Measurements from ENCODE around the gene EXOSC5.
"Not testable (repeated sequence)": the region's sequence is repeated elsewhere in the genome, so short reads cannot be mapped to it uniquely, and the experiment has no call there.

Gene EXOSC5

GRCh38 chr19:41366089-41366488 lies 31.1 kb downstream of the EXOSC5 start:
- DNase-seq (ENCODE audit: low read depth) = no peak

DNA sequence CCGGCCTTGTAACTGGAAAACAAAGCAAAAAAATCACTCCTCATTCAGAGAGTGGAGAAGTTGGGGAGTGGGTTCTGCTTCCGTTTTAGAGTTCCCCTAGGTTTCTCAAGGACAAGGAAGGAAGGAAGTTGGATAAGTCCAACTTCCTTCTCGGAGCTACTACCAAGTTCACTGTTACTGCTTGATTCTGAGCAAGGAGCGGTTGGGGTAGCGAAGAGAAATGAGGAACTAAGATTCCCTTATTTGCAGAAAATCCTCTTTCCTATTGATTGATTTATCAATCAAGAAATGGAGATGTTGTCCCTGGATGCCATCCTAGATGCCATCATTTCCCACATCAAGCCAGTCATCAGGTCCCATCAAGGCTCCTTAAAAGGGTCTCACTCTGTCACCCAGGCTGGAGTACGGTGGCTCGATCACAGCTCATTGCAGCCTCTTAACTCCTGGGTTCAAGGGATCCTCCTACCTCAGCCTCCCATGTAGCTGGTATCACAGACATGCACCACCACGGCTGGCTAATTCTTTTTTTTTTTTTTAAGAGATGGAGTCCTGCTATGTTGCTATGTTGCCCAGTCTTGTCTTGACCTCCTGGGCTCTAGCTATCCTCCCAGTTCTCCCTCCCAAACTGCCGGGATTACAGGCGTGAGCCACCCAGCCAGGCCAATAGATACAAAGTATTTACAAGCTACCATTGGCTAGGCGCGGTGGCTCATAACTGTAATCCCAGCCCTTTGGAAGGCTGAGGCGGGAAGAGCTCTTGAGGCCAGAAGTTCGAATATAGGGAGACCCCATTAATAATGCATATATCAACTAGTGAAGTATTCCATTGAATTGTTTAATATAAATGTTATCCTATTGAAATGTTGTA lies 32.4 kb downstream of the EXOSC5 start:
- no peak for DNase-seq (ENCODE audit: low read depth)

DNA sequence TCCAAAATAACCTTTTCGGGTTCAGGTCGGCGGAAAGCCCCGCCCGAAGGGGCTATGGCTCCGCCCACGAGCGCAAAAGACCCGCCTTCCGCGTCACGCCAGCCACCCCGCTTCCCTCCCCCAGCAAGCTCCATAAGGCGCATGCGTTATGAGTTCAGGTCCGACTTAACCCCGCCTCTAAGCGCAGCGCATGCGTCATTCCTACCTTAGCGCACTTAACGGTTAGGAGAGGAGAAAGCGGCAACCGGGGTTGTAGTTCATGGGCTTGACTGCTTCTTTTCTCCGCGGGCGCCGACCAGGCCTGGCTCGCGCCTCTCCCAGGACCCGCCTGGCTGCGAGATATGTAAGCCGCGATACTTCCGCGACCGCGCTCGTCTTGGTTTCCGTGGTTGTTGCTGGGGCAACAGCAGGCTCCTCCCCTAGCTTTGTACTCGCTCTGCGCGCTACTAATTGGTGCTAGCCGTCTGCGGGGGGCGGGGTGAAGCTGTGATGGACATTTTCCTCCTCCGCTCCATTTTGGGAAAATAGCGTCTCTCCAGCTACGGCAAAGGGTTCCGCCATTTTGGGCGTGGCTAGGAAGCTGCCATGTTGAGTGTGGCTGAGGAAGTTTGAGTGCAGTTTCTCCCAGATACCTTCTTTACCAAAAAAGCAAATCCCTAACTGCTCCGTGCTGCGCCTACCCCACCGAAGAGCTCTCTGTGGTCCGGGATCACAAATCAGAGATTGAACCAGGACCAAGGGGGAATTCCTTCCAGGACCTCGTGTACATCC lies 33.2 kb downstream of the EXOSC5 start, which contains the start of gene B9D2:
B9D2 (minus strand) TSS at position 397 of the 771 bp plus-strand sequence. CDS start 630 bp downstream, outside the sequence.
- peak; percentile 93 for DNase-seq (ENCODE audit: low read depth)

DNA sequence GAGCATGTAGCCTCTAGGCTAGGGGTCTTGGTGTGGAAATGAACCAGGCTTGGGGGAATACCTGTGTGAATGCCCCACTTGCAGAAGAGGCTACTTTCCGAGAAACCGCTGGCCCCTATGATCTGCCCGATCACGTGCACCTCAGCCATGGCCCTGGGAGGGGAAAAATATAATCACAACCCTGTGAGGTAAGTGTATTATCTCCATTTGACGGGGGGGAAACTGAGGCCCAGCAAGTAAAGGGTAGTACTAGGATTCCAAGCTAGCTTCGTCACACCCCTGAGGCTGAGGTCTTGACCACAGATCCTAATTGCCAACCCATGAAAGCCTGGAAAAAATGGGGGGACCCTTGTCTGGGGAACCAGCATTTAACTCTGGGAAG lies 33.8 kb downstream of the EXOSC5 start:
- no peak for DNase-seq (ENCODE audit: low read depth)

DNA sequence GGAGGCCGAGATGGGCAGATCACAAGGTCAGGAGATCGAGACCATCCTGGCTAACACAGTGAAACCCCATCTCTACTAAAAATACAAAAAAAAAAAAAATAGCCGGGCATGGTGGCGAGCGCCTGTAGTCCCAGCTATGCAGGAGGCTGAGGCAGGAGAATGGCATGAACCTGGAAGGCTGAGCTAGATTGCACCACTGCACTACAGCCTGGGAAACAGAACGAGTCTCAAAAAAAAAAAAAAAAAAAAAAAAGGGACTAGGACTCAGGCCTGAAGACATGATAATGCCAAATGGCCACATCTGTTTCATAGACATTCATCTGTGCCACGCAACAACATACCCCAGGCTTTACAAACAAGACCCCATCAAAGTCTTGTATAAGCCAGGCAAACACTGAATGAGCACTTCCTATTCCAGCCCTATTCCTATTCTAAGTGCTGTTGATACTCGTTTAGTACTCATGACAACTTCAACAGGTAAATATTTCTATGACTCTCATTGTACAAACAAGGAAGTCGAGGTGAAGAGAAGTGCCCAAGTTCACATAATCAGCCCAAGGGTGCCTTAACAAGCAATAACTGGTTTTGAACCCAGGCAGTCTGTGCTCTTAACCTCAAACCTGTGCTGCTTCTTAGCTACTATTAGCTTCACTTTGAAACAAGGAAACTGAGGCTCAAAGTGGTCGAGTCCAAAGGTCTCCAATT lies 34.9 kb downstream of the EXOSC5 start:
- DNase-seq (ENCODE audit: low read depth) = no peak

DNA sequence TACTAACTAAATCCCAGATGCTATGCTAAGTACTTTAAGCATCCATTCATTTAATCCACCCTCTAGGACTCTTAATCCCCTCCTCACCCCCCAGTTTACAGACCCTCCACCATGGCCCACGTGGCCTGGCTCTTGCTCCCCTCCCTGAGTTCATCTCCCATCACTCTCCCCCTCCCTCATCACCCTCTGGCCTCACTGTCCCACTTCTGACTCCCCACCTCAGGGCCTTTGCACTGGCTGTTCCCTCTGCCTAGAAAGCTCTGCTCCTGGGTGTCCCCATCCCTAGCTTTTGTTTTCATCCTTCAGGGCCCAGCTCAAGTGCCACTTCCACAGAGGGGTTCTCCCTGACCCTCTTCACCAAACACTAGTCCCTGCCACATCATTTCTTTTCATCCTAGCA lies 37.4 kb downstream of the EXOSC5 start:
- no peak for DNase-seq (ENCODE audit: low read depth)

DNA sequence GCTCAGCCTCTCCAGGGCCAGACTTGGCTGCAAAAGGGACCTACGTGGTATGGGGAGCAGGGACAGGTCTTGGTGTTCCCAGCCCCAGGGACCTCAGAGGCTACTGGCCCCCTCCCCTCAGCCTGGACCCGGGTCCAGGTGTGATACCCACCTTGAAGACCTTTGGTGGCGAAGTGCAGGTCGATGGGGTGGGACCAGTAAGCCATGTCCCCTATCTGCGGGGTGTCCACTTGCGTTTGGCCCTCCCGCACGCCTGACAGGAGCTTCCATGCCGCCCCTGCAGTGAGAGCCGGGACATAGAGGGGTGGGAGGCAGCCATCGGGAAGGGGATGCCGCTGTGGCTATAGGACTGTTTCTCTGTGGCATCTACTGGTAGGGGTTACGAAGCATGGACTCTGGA lies 39.4 kb downstream of the EXOSC5 start:
- no peak for DNase-seq (ENCODE audit: low read depth)

GRCh38 chr19:41356984-41357739 lies 40.0 kb downstream of the EXOSC5 start:
- no peak for DNase-seq (ENCODE audit: low read depth)

DNA sequence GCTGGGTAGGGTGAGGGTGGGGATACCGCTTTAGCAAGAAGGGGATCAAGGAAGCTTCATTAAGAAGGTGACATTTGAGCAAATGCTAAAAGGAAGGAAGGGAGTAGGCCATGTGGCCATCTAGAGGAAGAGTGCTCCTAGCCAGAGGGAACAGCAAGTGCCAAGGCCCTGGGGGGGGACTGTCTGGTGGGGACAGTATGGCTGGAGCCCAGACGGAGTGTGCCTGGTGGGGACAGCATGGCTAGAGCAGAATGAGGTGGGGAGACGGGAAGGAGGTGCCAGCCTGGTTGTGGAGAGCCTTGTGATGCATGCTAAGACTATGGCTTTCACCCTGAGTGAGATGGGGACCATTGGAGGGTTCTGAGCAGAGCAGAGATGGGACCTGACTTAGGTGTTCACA lies 41.4 kb downstream of the EXOSC5 start:
- no peak for DNase-seq (ENCODE audit: low read depth)

DNA sequence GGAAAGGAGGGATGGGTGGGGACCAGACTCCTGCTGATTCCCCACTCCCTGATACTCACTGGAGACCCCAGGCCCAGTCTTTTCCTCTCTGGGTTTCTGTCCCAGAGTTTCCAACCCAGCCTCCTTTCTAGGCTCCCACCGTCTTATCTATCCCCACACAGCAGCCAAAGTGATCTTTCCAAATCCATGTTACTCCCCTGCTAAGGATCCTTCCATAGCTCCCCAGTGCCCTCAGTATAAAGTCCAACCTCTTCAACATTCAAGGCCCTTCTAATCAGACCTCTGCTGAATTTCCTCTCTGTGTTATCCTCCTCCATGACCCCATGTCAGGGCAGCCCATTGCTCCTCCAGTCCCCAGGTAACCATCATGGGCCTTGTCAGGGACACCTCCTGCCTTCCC lies 42.1 kb downstream of the EXOSC5 start:
- no peak for DNase-seq (ENCODE audit: low read depth)

- DNase-seq (ENCODE audit: low read depth) = no peak
These were observed 42.7 kb downstream of the EXOSC5 start for GRCh38 chr19:41354343-41354953.

- DNase-seq (ENCODE audit: low read depth) = no peak
These were observed 43.5 kb downstream of the EXOSC5 start, which contains the start of gene TGFB1 for GRCh38 chr19:41353466-41354342. Gene TGFB1 (minus strand): TSS chr19:41353922. CDS start chr19:41353044, 878 bp downstream.

GRCh38 chr19:41352609-41353465 lies 44.3 kb downstream of the EXOSC5 start:
- DNase-seq (ENCODE audit: low read depth) = no peak

DNA sequence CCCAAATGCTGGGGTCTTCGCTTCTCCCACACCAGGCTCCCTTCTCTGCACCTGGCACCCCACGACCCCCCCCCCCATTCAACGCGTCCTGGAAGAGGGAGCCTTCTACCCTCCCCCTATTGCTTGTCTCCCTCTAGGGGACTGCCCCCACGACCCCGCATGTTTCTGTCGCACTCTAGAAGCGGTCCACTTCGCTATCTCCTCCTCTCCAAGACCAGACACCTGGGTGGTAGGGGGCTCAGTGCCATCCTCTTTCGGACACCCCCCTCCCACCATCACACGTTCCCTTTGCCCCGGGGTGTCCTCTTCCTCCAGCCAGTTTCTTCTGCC lies 44.9 kb downstream of the EXOSC5 start:
- DNase-seq (ENCODE audit: low read depth) = no peak

DNA sequence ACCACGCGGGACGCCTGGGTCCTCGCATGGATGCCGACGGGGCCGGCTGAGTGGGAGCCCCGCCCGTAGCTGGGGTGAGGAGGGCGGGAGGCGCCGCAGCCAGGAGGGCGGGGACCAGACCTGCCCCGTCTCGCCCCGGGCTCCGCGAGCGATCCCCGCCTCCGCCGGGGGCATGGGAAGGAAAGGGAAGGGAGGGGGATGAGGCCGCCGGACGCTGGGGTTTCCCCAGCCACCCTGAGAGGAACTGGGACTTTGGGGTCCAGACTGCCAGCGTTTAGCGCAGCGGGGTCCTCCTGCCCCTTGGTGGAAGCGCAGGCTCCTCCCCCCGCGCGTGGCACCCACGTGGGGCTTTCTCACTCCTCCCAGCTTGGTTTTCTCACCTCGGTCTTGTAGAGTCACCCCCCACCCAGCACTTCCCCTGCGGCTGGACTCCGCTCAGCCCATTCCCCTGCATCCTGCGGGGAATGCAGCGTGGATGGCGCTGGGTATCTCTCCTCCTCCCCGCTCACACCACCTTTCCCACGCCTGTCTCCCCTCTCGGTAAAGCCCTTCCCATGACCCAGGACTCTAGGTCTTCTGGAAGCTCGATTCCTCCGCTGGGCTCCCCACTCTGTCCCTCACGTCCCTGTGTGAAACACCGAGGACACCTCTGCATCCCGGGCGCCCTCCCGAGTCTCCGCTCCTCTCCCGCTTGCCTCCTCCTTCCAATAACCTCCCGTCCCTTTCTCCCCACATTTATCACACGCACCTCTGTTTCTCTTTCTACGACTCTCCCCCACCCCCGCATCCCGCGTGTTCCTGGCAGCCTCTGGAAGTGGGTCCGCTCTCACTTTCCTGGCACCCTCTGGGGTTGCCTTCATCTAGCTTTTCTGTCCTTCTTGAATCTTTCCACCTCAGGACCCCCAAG lies 45.6 kb downstream of the EXOSC5 start:
- DNase-seq (ENCODE audit: low read depth) = no peak

DNA sequence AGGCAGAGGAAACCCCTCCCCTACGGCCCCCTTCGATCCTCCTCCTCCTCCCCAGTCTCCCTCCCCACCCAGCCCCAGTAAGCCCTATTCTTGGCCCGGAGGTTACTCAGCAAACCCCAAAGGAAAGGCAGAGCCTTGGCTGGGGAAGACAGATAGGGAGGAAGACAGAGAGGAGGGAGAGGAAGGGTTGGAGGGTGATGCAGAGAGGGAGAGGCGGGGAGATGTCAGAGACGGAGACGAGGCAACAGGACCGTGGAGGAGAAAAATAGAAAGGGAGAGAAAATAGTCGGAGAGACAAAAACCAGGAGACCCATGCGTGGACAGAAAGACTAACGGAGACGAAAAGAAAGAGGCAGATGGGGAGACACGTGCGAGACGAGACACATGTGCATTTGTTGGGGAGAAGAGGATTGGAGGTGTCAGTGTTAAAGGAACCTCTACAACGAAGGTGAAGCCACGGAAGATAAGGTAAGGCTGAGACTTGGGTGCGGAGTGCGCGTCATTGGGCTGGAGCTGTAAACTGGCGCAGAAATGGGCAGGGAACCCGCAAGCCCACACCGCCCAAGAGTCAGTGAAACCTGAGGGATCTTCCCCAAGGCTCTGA lies 46.3 kb downstream of the EXOSC5 start:
- no peak for DNase-seq (ENCODE audit: low read depth)

DNA sequence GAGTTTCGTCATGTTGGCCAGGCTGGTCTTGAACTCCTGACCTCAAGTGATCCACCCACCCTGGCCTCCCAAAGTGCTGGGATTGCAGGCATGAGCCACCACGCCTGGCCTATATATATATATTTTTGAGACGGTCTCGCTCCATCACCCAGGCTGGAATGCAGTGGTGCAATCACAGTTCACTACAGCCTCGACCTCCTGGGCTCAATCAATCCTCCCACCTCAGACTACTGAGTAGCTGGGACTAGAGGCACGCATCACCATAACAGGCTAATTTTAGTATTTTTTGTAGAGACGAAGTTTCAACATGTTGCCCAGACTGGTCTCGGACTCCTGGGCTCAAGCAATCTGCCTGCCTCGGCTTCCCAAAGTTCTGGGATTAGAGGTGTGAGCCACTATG lies 50.2 kb downstream of the EXOSC5 start:
- DNase-seq (ENCODE audit: low read depth) = not testable (repeated sequence)

- DNase-seq (ENCODE audit: low read depth) = no peak
These were observed 53.0 kb downstream of the EXOSC5 start for GRCh38 chr19:41344162-41344561.
